ENCODE results near the gene APBB1IP.

The APBB1IP gene

GRCh38 chr10:26432938-26433337, 5.2 kb upstream of the APBB1IP start:
- Histone ChIP-seq H3K4me2 (ENCODE audit: low read depth, low read length, poor library complexity, severe bottlenecking) (no peak overlapping the region), H3K4me3 (ENCODE audit: insufficient read depth, low read length, poor library complexity, severe bottlenecking) (no peak overlapping the region), H2AFZ (ENCODE audit: low read depth, low read length, severe bottlenecking) (no peak overlapping the region), H3K79me2 (ENCODE audit: insufficient read depth, low read length) (peaks cover 6% of the 10 kb centered on the region; the same call in 1 of the 2 replicates), H3K9me3 (ENCODE audit: insufficient read depth, low read length) (no peaks in the 10 kb centered on the region), H3K27me3 (ENCODE audit: low read length) (no peaks in the 10 kb centered on the region), H3K9me2 (replicated peaks; ENCODE audit: insufficient read depth, low read length) (no peaks in the 10 kb centered on the region), H3K27ac (ENCODE audit: low read depth, low read length) (no peak overlapping the region), H3F3A (ENCODE audit: insufficient read depth) (peaks cover 8% of the 10 kb centered on the region), H3K9ac (ENCODE audit: low read length) (no peak overlapping the region), H4K20me1 (ENCODE audit: low read depth, low read length) (no peaks in the 10 kb centered on the region), H3K36me3 (ENCODE audit: low read length) (no peaks in the 10 kb centered on the region)
- TF ChIP-seq EZH2phosphoT487 (conservative IDR thresholded peaks at IDR 0.05; ENCODE audit: low read length): no peak
- no peak for TF ChIP-seq CTCF (IDR thresholded peaks at IDR 0.05; ENCODE audit: insufficient read depth, low read length, poor library complexity, severe bottlenecking)

- H3K9me3 ChIP-seq (ENCODE audit: insufficient read depth, low read length): no peaks in the 10 kb centered on the region
- H3K4me3 ChIP-seq (ENCODE audit: insufficient read depth, low read length, poor library complexity, severe bottlenecking): no peak overlapping the region
- H3F3A ChIP-seq (ENCODE audit: insufficient read depth): peaks cover 16% of the 10 kb centered on the region
- no peaks in the 10 kb centered on the region for H4K20me1 ChIP-seq (ENCODE audit: low read depth, low read length)
- no peaks in the 10 kb centered on the region for H3K9me2 ChIP-seq (replicated peaks; ENCODE audit: insufficient read depth, low read length)
- H2AFZ ChIP-seq (ENCODE audit: low read depth, low read length, severe bottlenecking): no peak overlapping the region
- no peak overlapping the region for H3K27ac ChIP-seq (ENCODE audit: low read depth, low read length)
- no peak for TF ChIP-seq EZH2phosphoT487 (conservative IDR thresholded peaks at IDR 0.05; ENCODE audit: low read length)
- no peak for TF ChIP-seq CTCF (IDR thresholded peaks at IDR 0.05; ENCODE audit: insufficient read depth, low read length, poor library complexity, severe bottlenecking)
- no peak overlapping the region for H3K9ac ChIP-seq (ENCODE audit: low read length)
- H3K27me3 ChIP-seq (ENCODE audit: low read length): no peaks in the 10 kb centered on the region
- no peaks in the 10 kb centered on the region for H3K36me3 ChIP-seq (ENCODE audit: low read length)
- peaks cover 34% of the 10 kb centered on the region for H3K79me2 ChIP-seq (ENCODE audit: insufficient read depth, low read length)
- H3K4me2 ChIP-seq (ENCODE audit: low read depth, low read length, poor library complexity, severe bottlenecking): no peak overlapping the region
These were observed 2.3 kb upstream of the APBB1IP start for GRCh38 chr10:26435852-26436251.

- peak overlapping the region; percentile 97 for H3K4me2 ChIP-seq (ENCODE audit: low read depth, low read length, poor library complexity, severe bottlenecking)
- no peak overlapping the region for H3K4me3 ChIP-seq (ENCODE audit: insufficient read depth, low read length, poor library complexity, severe bottlenecking)
- no peak overlapping the region for H2AFZ ChIP-seq (ENCODE audit: low read depth, low read length, severe bottlenecking)
- H3F3A ChIP-seq (ENCODE audit: insufficient read depth): peaks cover 19% of the 10 kb centered on the region
- H3K9me2 ChIP-seq (replicated peaks; ENCODE audit: insufficient read depth, low read length): no peaks in the 10 kb centered on the region
- no peak for TF ChIP-seq CTCF (IDR thresholded peaks at IDR 0.05; ENCODE audit: insufficient read depth, low read length, poor library complexity, severe bottlenecking)
- TF ChIP-seq EZH2phosphoT487 (conservative IDR thresholded peaks at IDR 0.05; ENCODE audit: low read length): no peak
- H3K27ac ChIP-seq (ENCODE audit: low read depth, low read length): peak overlapping the region; percentile 99
- no peaks in the 10 kb centered on the region for H4K20me1 ChIP-seq (ENCODE audit: low read depth, low read length)
- H3K27me3 ChIP-seq (ENCODE audit: low read length): no peaks in the 10 kb centered on the region
- no peaks in the 10 kb centered on the region for H3K9me3 ChIP-seq (ENCODE audit: insufficient read depth, low read length)
- H3K36me3 ChIP-seq (ENCODE audit: low read length): no peaks in the 10 kb centered on the region
- peak overlapping the region; percentile 94; the same call in 1 of the 2 replicates for H3K9ac ChIP-seq (ENCODE audit: low read length)
- H3K79me2 ChIP-seq (ENCODE audit: insufficient read depth, low read length): peaks cover 44% of the 10 kb centered on the region
These were observed 1.3 kb upstream of the APBB1IP start for GRCh38 chr10:26436848-26437247.
